GM19452 (cell line): ENCODE data around the gene PDCD1.
A peak's percentile ranks its signal among the peaks of the same experiment; 100 is the strongest.

Source experiments
- ATAC-seq: cut with Tn5 transposase; IDR thresholded peaks from one replicate; pipeline ENCODE4 v1.9.1; 2021; ENCODE audit not compliant: unreplicated experiment

The PDCD1 gene

GRCh38 chr2:241865957-241866789 lies 7.5 kb upstream of the PDCD1 start:
- ATAC-seq: no peak

- no peak for ATAC-seq
These were observed 6.8 kb upstream of the PDCD1 start for GRCh38 chr2:241865416-241865956.

DNA sequence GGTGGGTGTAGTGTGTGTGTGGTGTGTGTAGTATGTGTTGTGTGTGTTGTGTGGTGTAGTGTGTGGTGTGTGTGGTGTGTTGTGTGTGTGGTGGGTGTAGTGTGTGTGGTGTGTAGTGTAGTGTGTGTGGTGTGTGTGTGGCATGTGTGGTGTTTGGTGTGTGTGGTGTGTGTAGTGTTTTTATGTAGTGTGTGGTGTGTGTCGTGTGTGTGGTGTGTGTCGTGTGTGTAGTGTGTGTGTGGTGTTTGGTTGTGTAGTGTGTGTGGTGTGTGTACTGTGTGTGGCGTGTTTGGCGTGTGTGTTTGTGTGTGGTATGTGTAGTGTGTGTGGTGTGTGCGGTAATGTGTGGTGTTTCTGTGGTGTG lies 6.1 kb upstream of the PDCD1 start:
- ATAC-seq: no peak

- no peak for ATAC-seq
These were observed 5.6 kb upstream of the PDCD1 start for GRCh38 chr2:241864168-241864849.

- no peak for ATAC-seq
These were observed 4.9 kb upstream of the PDCD1 start for GRCh38 chr2:241863536-241863954.

- ATAC-seq: no peak
These were observed 4.3 kb upstream of the PDCD1 start for GRCh38 chr2:241862775-241863535.

DNA sequence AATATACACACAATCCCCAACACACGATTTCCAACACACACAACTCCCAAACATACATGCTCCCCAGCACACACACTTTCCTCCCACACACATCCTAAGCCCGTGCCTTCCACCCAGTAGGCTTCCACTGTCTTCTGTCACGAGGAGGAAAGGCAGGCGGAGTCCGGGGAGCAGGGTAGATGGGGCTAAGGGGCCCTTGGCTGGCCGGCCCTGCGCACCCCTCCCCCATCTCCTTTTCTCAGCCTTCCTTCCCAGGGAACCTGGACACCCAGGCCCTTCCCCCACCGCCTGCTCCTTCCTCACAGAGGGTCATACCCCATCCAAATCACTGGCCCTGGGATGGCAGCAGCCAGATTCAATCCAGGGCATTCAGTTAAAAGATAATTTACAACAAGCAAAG lies 3.4 kb upstream of the PDCD1 start:
- ATAC-seq: no peak

GRCh38 chr2:241861264-241861663 lies 2.6 kb upstream of the PDCD1 start:
- no peak for ATAC-seq

- peak; percentile 1 for ATAC-seq
These were observed 1.7 kb upstream of the PDCD1 start for GRCh38 chr2:241860184-241861078.

- peak; percentile 43 for ATAC-seq
These were observed 916 bp upstream of the PDCD1 start for GRCh38 chr2:241859436-241860183.

GRCh38 chr2:241859017-241859435 lies 332 bp upstream of the PDCD1 start:
- peak; percentile 7 for ATAC-seq

GRCh38 chr2:241857572-241858121 lies 1.0 kb downstream of the PDCD1 start:
- ATAC-seq: no peak

DNA sequence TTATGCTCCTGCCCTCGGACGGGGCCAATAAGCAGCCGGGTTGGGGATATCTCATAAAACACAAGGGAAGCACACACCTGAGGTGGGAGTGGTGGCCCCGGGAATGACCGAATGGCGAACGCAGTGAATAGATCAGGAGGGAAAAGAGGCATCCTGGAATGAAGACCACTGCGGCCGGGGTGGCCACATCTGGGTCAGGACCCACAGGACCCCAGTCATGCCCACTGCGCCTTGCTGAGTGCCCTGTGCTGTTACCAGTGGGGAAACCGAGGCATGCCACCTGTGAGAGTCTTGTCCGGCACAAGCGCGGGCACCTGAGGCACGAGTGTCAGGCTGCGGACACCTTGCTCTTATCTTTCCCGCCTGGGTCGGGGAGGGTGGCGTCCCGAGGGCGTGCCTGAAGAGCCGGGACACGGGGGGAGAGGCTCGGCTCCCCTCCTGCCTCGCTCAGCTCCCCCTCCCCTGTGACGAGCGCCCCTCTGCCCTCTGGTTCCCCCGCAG lies 1.6 kb downstream of the PDCD1 start:
- ATAC-seq: no peak

DNA sequence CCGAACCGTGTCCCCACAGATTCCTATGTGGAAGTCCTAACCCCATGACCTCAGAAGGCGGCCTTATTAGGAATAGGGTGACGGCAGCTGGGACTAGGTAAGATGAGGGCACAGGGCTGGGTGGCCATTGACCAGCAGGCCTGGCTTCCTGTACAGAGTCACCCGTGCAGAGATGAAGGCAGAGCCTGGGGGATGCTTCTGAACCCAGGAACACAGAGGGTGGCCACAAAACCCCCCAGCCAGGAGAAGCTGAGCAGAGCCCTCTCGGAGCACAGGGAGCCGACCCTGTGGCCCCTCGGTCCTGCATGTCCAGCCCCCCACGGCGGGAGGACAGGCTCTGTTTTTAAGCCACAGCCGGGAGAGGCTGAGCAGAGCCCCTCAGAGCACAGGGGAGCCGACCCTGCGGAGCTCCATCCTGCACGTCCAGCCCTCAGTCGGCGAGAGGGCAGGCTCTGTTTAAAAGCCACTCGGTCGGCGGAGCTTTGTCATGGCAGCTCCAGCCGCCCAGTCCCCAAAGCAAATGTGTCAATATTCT lies 2.7 kb downstream of the PDCD1 start:
- ATAC-seq: no peak

- no peak for ATAC-seq
These were observed 3.3 kb downstream of the PDCD1 start for GRCh38 chr2:241855245-241855887.

- no peak for ATAC-seq
These were observed 4.1 kb downstream of the PDCD1 start for GRCh38 chr2:241854342-241855244.

GRCh38 chr2:241853651-241854341 lies 4.9 kb downstream of the PDCD1 start:
- ATAC-seq: no peak
